ENCODE data around the gene PDZD2. TPM values are rescaled to one million over a fixed set of nuclear protein-coding genes. Genes with fewer than 3 reads are reported as not detected.

Gene PDZD2
- total and polyA plus RNA-seq, 8 donors = 16.2 to 49.8 (median 20.4) TPM

DNA sequence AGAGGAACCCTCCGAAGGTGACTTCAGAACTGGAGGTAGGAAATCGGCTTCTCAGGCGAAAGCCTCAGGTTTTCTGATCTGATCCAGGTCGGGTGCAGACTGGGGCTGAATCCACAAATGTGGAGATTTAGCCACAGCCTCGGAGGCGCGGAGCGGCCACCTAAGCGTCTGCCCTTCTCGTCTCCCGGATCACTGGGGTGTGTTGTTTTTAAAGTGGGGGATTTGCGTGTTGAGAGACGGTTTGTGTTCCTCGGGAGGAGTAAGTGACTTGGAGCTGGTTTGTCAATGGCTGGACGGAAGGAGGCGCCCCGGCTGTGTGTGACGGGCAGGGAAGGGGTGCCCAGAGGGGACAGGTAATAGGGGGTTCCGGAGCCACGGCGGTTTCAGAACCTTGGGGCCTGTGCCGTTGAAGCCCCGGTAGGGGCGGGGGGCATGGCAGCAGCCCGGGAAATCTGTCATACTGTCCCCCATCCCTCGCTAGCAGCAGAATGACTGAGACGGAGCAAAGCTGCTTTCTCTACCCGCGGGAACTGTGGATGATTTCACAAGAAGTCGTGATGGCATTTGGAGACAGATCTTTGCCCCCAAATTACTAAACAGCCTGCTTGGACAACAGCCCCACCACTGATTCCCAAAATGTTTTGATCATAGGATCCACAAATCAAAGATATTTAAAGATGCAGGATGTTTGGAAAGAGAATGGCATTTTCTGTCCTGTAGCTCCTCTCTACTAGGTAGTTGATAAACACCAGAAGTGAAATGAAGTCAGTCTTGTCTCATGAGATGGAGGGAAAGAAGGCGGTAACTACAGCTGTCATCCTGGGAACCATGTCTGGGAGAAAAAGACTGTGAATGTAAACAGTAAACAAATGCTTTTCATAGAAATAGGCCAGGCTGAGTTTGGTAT lies 216.5 kb downstream of the PDZD2 start:
- TF ChIP-seq, protein P1, sequence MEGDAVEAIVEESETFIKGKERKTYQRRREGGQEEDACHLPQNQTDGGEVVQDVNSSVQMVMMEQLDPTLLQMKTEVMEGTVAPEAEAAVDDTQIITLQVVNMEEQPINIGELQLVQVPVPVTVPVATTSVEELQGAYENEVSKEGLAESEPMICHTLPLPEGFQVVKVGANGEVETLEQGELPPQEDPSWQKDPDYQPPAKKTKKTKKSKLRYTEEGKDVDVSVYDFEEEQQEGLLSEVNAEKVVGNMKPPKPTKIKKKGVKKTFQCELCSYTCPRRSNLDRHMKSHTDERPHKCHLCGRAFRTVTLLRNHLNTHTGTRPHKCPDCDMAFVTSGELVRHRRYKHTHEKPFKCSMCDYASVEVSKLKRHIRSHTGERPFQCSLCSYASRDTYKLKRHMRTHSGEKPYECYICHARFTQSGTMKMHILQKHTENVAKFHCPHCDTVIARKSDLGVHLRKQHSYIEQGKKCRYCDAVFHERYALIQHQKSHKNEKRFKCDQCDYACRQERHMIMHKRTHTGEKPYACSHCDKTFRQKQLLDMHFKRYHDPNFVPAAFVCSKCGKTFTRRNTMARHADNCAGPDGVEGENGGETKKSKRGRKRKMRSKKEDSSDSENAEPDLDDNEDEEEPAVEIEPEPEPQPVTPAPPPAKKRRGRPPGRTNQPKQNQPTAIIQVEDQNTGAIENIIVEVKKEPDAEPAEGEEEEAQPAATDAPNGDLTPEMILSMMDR (IDR thresholded peaks at IDR 0.05) = no peak
- DNase-seq (peak in 3 of 4 donors; percentile 24 to 83 (median 52)), ATAC-seq (peak; percentile 75)
- intact Hi-C loops (cut with DNase I) = no loop called here
- Histone ChIP-seq H3K27me3 (peaks cover 0 to 32% of the 10 kb centered on the region in 2 donors), H3K4me1 (peaks cover 10 to 22% of the 10 kb centered on the region in 2 donors), H3K27ac (peak overlapping the region; percentile 74 to 87), H3K9me3 (peaks cover 0 to 18% of the 10 kb centered on the region in 2 donors), H3K4me3 (peak overlapping the region; percentile 53 to 62), H3K36me3 (no peaks in the 10 kb centered on the region)

DNA sequence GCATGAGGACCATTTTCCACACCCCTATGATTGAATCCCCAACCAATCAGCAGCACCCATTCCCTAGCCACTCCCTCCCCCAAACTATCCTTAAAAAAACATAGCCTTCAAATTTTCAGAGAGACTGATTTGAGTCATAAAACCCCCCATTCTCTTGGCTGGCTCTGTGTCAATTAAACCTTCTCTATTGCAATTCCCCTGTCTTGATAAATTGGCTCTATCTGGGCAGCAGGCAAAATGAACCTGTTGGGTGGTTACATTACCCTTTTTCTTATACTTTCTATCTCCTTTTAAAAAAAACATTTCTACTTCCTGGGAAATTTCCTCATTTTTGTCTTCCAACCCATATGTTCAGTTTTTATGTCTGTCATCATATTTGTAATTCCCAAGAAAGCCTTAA lies 220.2 kb downstream of the PDZD2 start:
- H3K4me1 ChIP-seq = peaks cover 4 to 22% of the 10 kb centered on the region in 2 donors
- no peak for ATAC-seq
- TF ChIP-seq, protein P1 (IDR thresholded peaks at IDR 0.05) = no peak
- intact Hi-C loops (cut with DNase I) = no loop called here
- H3K4me3 ChIP-seq = no peak overlapping the region
- no peak overlapping the region for H3K27ac ChIP-seq
- DNase-seq = no peak
- H3K27me3 ChIP-seq = peaks cover 0 to 25% of the 10 kb centered on the region in 2 donors
- H3K9me3 ChIP-seq = peaks cover 0 to 18% of the 10 kb centered on the region in 2 donors
- no peaks in the 10 kb centered on the region for H3K36me3 ChIP-seq

DNA sequence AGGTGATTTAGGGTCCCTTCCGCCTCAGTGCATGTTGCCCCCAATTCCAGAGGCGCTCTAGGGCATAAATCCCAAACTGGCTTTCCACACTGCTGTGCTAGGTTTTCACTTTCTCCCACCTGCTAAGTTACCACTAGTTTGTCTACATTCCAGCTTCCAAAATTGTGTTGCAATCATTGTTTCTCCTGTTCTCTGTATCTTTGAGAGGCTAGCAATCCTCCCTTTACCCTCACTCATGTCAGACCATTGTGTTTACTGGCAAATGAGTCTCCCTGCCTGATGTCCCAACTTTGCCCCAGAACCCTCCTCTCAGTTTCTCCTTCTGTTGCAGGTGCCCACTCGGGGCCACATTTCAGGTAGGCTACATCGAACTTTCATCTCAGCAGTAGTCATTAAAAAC lies 221.3 kb downstream of the PDZD2 start:
- TF ChIP-seq, protein P1 (IDR thresholded peaks at IDR 0.05) = no peak
- ATAC-seq (no peak), DNase-seq (no peak)
- H3K9me3 ChIP-seq = peaks cover 0 to 18% of the 10 kb centered on the region in 2 donors
- intact Hi-C loops (cut with DNase I) = no loop called here
- no peak overlapping the region for H3K27ac ChIP-seq
- H3K36me3 ChIP-seq = no peaks in the 10 kb centered on the region
- H3K27me3 ChIP-seq = peaks cover 0 to 13% of the 10 kb centered on the region in 2 donors
- H3K4me3 ChIP-seq = no peak overlapping the region
- peaks cover 0 to 14% of the 10 kb centered on the region in 2 donors for H3K4me1 ChIP-seq

DNA sequence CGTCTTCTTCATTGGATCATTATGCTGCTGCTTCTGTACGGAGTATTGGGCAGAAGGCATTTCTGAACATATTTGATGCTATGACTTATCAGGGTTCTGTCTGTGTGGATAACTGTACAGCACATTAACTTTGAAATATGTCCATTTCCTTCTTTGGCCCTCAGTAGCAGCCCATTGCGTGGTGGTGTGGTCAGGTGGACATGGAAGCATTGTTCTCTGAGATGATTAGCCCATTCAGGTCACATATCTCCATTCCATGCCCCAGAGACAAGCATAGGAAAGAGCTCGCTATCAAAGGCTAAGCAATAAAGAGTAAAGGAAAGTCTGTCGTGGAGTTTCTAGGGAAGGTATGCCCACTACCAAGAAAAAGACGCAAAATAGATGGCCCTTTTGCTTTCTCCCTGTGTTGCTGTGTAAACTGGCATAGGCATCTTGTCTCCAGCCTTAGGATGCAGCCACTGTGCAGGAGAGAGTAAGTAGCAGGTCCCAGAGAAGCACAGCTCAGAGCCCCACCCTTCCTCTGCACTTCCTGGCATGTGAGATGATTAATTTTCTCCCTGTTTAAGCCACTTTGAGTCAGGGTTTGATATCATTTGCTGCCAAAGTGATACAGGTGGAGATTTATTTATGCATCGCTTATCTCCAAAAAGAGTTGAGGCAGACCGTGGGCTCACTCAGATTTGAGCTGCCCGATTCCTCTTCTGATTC lies 221.9 kb downstream of the PDZD2 start:
- peak; percentile 29 for ATAC-seq
- no peak overlapping the region for H3K27ac ChIP-seq
- peaks cover 0 to 11% of the 10 kb centered on the region in 2 donors for H3K4me1 ChIP-seq
- H3K27me3 ChIP-seq = peaks cover 0 to 7% of the 10 kb centered on the region in 2 donors
- TF ChIP-seq, protein P1 (IDR thresholded peaks at IDR 0.05) = no peak
- peaks cover 0 to 18% of the 10 kb centered on the region in 2 donors for H3K9me3 ChIP-seq
- intact Hi-C loops (cut with DNase I) = no loop called here
- H3K36me3 ChIP-seq = no peaks in the 10 kb centered on the region
- DNase-seq = no peak
- H3K4me3 ChIP-seq = no peak overlapping the region

DNA sequence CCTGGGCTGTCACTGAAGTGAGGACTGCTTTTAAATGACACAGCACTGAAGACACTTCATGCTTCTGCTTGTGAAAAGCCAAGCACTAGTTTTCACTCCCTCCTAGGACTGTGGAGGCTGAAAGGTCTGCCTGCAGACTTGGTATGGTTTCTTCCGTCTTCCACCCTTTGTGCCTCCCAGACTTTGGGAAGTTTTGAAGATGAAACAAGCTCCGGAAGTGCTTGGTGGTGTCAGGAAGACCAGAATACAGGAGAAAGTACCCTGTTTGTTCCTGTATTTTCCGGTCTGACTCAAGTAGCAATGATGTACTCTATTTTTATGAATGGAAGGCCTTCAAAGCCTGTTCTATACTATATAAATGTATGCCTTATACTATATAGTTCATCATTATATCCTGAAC lies 222.7 kb downstream of the PDZD2 start:
- DNase-seq (no peak), ATAC-seq (no peak)
- intact Hi-C loops (cut with DNase I) = no loop called here
- Histone ChIP-seq H3K27ac (no peak overlapping the region), H3K9me3 (peaks cover 0 to 18% of the 10 kb centered on the region in 2 donors), H3K27me3 (no peaks in the 10 kb centered on the region), H3K4me1 (peaks cover 0 to 11% of the 10 kb centered on the region in 2 donors), H3K4me3 (no peak overlapping the region), H3K36me3 (no peaks in the 10 kb centered on the region)
- TF ChIP-seq, protein P1 (IDR thresholded peaks at IDR 0.05) = no peak

Measured in left lung (tissue), 10 donors.